HG03342 (cell line): ENCODE data around the gene BBOF1.
"Not testable (repeated sequence)": the region's sequence is repeated elsewhere in the genome, so short reads cannot be mapped to it uniquely, and the experiment has no call there.

Experiments
- ATAC-seq: cut with Tn5 transposase; IDR thresholded peaks from one replicate; pipeline ENCODE4 v1.9.1; 2021; ENCODE audit warnings: mild to moderate bottlenecking, moderate library complexity; ENCODE audit not compliant: unreplicated experiment

The BBOF1 gene, protein sequence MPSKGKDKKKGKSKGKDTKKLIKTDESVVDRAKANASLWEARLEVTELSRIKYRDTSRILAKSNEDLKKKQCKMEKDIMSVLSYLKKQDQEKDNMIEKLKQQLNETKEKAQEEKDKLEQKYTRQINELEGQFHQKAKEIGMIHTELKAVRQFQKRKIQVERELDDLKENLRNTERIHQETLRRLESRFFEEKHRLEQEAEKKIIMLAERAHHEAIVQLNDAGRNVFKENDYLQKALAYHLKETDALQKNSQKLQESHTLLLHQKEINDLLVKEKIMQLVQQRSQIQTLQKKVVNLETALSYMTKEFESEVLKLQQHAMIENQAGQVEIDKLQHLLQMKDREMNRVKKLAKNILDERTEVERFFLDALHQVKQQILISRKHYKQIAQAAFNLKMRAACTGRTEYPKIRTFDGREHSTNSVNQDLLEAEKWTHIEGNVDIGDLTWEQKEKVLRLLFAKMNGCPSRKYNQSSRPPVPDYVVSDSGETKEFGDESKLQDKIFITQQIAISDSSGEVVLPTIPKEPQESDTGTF

DNA sequence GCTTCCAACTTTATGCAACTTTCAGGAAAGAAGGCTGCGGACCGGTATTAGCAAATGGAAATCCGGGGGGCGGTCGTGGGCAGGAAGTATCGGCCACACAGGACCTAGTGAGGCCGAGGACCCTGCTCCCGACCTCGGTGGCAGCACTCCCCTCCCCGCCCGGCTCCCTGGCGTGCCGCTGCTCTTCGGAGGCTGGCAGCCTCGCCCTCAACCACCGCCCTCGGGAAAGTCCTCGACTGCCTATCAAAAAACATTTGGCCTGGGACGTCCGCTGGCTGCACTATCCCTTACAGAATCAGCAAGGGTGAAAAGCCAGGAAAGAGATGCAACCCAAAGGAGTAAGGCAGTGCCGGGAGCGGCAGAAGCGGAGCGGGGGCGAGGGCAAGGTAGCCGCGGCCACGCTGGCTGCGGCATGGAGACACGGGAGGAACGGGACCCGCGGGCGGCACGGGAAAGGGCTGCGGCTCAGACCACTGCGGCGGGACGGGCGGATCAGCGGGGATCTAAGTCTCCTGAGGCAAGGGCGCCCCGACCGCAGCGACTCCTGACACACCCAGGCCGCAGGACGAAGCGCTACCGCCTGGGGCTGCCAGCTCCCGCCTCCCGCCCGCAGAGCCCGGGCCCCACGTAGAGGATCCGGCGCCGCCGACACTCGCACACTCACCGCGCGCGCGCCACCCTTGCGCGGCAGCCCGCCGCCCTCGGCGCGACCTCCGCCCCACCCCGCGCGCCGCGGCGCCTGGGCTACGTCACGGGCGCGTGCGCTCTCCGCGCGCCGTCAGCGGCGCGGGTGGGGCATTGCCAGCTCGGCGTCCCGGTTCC is at the start of gene BBOF1, which contains the start of gene ENTPD5:
BBOF1 (plus strand) TSS at position 764 of the 822 bp plus-strand sequence. CDS start 130 bp downstream, outside the sequence.
ENTPD5 (minus strand) TSS at position 703 of the 822 bp plus-strand sequence. CDS start 31,186 bp downstream, outside the sequence.
- ATAC-seq: peak; percentile 85

DNA sequence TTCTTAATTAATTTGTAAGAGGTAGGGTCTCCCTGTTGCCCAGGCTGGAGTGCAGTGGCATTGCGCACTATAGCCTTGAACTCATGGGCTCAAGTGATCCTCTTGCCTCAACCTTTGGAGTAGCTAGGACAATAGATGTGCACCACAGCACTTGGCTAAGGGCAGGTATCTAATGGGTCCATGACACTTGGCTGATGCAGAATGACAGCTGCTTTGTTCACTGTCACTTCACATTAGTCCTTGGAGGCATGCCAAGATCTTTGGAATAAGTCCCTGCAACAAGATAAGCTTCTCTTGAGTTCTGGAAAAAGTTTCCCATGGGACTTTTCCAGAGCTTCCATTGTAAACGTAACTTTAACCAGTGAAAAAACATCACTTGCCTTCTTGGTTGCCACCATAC is 45.7 kb upstream of the BBOF1 start:
- no peak for ATAC-seq

GRCh38 chr14:73976125-73976524 is 43.0 kb upstream of the BBOF1 start:
- no peak for ATAC-seq

- no peak for ATAC-seq
These were observed 41.3 kb upstream of the BBOF1 start for GRCh38 chr14:73977896-73978295.

DNA sequence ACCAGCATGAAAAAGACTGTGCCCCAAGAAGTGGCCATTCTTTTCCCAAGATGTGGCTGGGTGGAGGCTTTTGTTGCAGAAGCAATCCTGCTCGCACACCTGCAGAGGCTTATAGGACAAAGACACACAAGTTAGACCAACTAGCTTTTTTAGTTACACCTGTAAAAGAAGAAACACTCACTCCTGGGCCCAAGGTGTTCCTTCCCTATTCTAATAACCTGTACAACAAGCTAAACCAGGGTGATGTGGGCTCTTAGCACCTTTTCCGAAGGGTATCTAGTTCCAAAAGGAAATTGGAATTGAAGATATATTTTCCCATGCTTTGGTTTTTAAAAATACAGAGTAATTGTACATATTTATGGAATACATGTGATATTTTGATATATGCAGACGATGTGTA is 31.1 kb upstream of the BBOF1 start:
- ATAC-seq: no peak

GRCh38 chr14:73988656-73989055 is 30.5 kb upstream of the BBOF1 start:
- ATAC-seq: not testable (repeated sequence)

GRCh38 chr14:73991092-73991491 is 28.1 kb upstream of the BBOF1 start:
- ATAC-seq: no peak

- not testable (repeated sequence) for ATAC-seq
These were observed 24.2 kb upstream of the BBOF1 start for GRCh38 chr14:73994926-73995325.

GRCh38 chr14:73995977-73996378 is 23.2 kb upstream of the BBOF1 start:
- no peak for ATAC-seq

DNA sequence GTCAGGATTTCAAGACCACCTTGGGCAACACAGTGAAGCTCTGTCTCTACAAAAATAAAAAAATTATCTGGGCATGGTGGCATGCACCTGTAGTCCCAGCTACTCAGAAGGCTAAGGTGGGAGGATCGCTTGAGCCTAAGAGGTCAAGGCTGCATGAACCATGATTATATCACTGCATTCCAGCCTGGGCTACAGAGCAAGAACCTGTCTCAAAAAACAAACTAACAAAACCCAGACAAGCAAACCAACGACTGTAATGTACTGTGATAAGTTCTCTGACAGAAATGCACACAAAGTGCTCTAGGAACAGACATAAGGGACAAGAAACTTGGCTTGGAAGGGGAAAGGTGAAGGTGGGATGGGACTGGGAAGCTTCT is 22.4 kb upstream of the BBOF1 start:
- no peak for ATAC-seq

GRCh38 chr14:73997108-73997943 is 21.8 kb upstream of the BBOF1 start:
- ATAC-seq: no peak

DNA sequence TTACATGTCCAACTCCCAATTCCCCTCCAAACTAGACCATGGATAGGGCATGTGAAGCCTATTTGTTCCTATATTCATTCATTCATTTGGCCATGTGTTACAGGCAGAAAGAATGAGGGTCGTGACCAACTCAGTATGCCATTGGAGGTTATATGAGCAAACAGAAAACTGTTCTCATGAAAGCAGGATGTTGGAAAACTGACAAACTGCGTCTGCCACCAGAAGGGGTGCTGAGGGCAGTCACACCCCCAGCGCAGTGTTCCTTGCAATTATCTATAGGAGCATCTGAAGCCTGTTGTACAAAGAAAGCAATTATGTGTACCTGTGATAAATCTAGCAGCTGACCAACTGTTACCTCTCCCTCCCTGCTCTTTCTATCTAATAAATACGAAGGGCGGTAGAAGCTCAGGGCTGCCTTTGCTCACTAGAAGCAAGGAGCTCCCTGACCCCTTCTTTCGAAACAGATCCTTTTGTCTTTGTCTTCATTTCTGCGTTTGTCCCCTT is 21.2 kb upstream of the BBOF1 start:
- ATAC-seq: no peak

DNA sequence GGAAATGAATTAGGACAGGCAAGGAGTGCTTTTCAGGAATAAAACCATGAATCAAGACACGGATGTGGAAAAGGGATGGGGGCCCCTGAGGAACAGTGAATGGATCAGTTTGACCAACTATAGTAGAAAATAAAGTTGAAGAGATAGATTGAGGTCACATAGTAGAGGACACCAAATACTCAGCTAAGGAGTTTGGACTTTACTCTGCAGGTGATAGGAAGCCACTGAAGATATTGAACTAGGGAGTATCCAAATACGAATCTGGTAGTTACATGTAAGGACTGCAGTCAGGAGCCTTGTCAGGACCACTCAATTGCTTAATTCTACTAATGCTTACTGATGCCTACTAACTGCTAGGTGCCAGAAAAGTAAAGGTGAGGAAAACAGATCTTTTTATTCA is 20.4 kb upstream of the BBOF1 start:
- no peak for ATAC-seq

- not testable (repeated sequence) for ATAC-seq
These were observed 13.5 kb upstream of the BBOF1 start for GRCh38 chr14:74005664-74006063.

- no peak for ATAC-seq
These were observed 10.2 kb upstream of the BBOF1 start for GRCh38 chr14:74008843-74009499.

- ATAC-seq: no peak
These were observed 4.8 kb upstream of the BBOF1 start for GRCh38 chr14:74014299-74014698.

- no peak for ATAC-seq
These were observed 4.0 kb upstream of the BBOF1 start for GRCh38 chr14:74015176-74015575.

- no peak for ATAC-seq
These were observed 3.2 kb upstream of the BBOF1 start for GRCh38 chr14:74015963-74016362.

GRCh38 chr14:74018174-74018585 is 969 bp upstream of the BBOF1 start:
- peak; percentile 10 for ATAC-seq
